Heart right ventricle (tissue), 16 donors: Measurements from ENCODE around the gene ORAI3. TPM values are rescaled to one million over a fixed set of nuclear protein-coding genes. Genes with fewer than 3 reads are reported as not detected.
A peak's percentile ranks its signal among the peaks of the same experiment; 100 is the strongest.

Experiments used
- ATAC-seq, 8 donors: fragments of 200-7000 bp; cut with Tn5 transposase; one replicate each; pipeline ENCODE4 v1.9.1; 2020; ENCODE audit warnings: mild to moderate bottlenecking in 8 of 8, moderate library complexity in 8 of 8, moderate number of reproducible peaks in 1 of 8
- DNase-seq, 2 donors: peaks; one replicate each; pipeline ENCODE4 v3.0.0-alpha.2; 2020
- H3K27ac ChIP-seq, 10 donors: fragments of 200-600 bp; sonication (generic) in 2 of 10; one replicate each; pipeline versions ENCODE4 v1.5.0 to v1.8.0; 2020 to 2022; ENCODE audit warnings: mild to moderate bottlenecking in 3 of 10
- H3K27me3 ChIP-seq, 7 donors: fragments of 200-600 bp; one replicate each; pipeline ENCODE4 v1.8.0; 2021 to 2022; ENCODE audit warnings: mild to moderate bottlenecking in 2 of 7
- H3K36me3 ChIP-seq, 9 donors: fragments of 200-600 bp; sonication (generic) in 1 of 9; one replicate each; pipeline versions ENCODE4 v1.5.0 to v1.8.0; 2020 to 2022; ENCODE audit warnings: mild to moderate bottlenecking in 2 of 9
- H3K4me1 ChIP-seq, 9 donors: fragments of 200-600 bp; sonication (generic) in 1 of 9; one replicate each; pipeline versions ENCODE4 v1.5.0 to v1.8.0; 2020 to 2022; ENCODE audit warnings: mild to moderate bottlenecking in 4 of 9
- H3K4me3 ChIP-seq, 10 donors: fragments of 200-600 bp; sonication (generic) in 2 of 10; one replicate each; pipeline versions ENCODE4 v1.5.0 to v1.8.0; 2020 to 2022; ENCODE audit warnings: mild to moderate bottlenecking in 7 of 10, moderate library complexity in 2 of 10
- H3K9me3 ChIP-seq, 11 donors: fragments of 200-600 bp in 10 of 11; sonication (generic) in 2 of 11; one replicate each; pipeline versions ENCODE4 v1.5.0 to v1.8.0; 2013 to 2022; ENCODE audit warnings: mild to moderate bottlenecking in 2 of 11, control low read depth in 1 of 11, moderate library complexity in 1 of 11
- CTCF ChIP-seq, 9 donors: fragments of 200-600 bp; sonication (generic) in 2 of 9; IDR thresholded peaks; one replicate each; pipeline versions ENCODE4 v1.5.0 to v1.8.0; 2021 to 2022; ENCODE audit warnings: antibody characterized with exemption in 9 of 9, mild to moderate bottlenecking in 5 of 9, moderate library complexity in 1 of 9
- WGBS, 2 donors: extraction: QIAGEN DNeasy Blood & Tissue Kit; methylation state at CpG; one replicate each; pipeline ENCODE4 v1.1.7; 2013; ENCODE audit warnings: inconsistent platforms in 1 of 2; 5-methylcytosine and 5-hydroxymethylcytosine counted together
- intact Hi-C, 10 donors: fragments of 100-400 bp; cut with DNase I; formaldehyde crosslinking; loops; one replicate each; pipeline versions ENCODE4 v1.11.1 to v1.14.2; 2022
- polyA plus RNA-seq, 2 donors: library from polyadenylated mRNA; stranded (reverse); fragments of 200-250 nt; gene quantifications; one replicate each; pipeline ENCODE4 v1.2.3, GENCODE V29; 2013
- total RNA-seq, 10 donors: library from RNA; stranded (reverse); fragmentation: NEBNext Ultra II Directional in 3 of 10; extraction: Animal tissue kit (Norgen Biotek cat#: 25700) in 3 of 10; gene quantifications; one replicate each; pipeline versions ENCODE4 v1.2.1 to v1.2.4, GENCODE V29; 2021 to 2023
- donor health status: Arrhythmogenic right ventricular cardiomyopathy.
- donor health status: ischemic (EF 13 %, LVEDD 7.1; RV severe dilation, severe dysfunction).
- donor health status: healthy with polysubstance abuse.
- donor health status: DM: no; HTN: yes; CAD: no.
- donor health status: DM: no; HTN: no; CAD: no.
- donor health status: ischemic (EF 25% LVEDD 6.9; RV normal size, moderate dysfunction).
- donor health status: ischemic (EF 25% LVEDD 5.7; RV mildly dilated, moderate dysfunction).
- donor health status: healthy.
- donor health status: DM: yes; HTN: yes; CAD: no.
- donor health status: Ischemic cardiomyopathy.
- donor health status: ischemic (EF 35%, LVEDD 5.7; RV mildly dilated, moderate dysfunction).
- donor health status: nonischemic (EF 11% LVEDD 7.7; RV severe dilation, severe dysfunction).
- donor health status: DM: yes; HTN: yes; CAD: no.
- donor health status: PGD.
- donor health status: ischemic (EF 29% LVEDD 5.4; RV normal size, mild dysfunction).
- donor health status: nonischemic (EF 23%, LVEDD 6.1; RV moderate dilation, normal function).

Gene ORAI3
- total and polyA plus RNA-seq, 12 donors = 7.8 to 19.8 (median 11.4) TPM

GRCh38 chr16:30925995-30926811, 22.7 kb upstream of the ORAI3 start:
- Histone ChIP-seq H3K27me3 (no peaks in the 10 kb centered on the region), H3K4me3 (no peak overlapping the region), H3K9me3 (no peaks in the 10 kb centered on the region), H3K4me1 (peaks cover 0 to 31% (median 16%) of the 10 kb centered on the region in 9 donors), H3K27ac (no peak overlapping the region), H3K36me3 (peaks cover 0 to 47% (median 6%) of the 10 kb centered on the region in 9 donors)
- WGBS, 2 donors = 62 to 67% methylated on average over 10 of the region's 10 CpGs
- TF ChIP-seq CTCF (IDR thresholded peaks at IDR 0.05) = no peak
- intact Hi-C loops = no loop called here
- ATAC-seq (no peak), DNase-seq (no peak)

GRCh38 chr16:30926937-30927788, 21.7 kb upstream of the ORAI3 start:
- Histone ChIP-seq H3K4me1 (peaks cover 0 to 25% (median 12%) of the 10 kb centered on the region in 9 donors), H3K4me3 (no peak overlapping the region), H3K27ac (peak overlapping the region in 2 of 10 donors; percentile 22 to 39), H3K36me3 (peaks cover 0 to 56% (median 7%) of the 10 kb centered on the region in 9 donors), H3K9me3 (no peaks in the 10 kb centered on the region), H3K27me3 (no peaks in the 10 kb centered on the region)
- TF ChIP-seq CTCF (IDR thresholded peaks at IDR 0.05) = no peak
- 85 to 86% methylated on average over 22 of the region's 22 CpGs for WGBS, 2 donors
- DNase-seq (no peak), ATAC-seq (no peak)
- intact Hi-C loops = no loop called here

GRCh38 chr16:30927789-30928378, 21.0 kb upstream of the ORAI3 start:
- Histone ChIP-seq H3K4me1 (peaks cover 0 to 25% (median 12%) of the 10 kb centered on the region in 9 donors), H3K9me3 (no peaks in the 10 kb centered on the region), H3K27me3 (no peaks in the 10 kb centered on the region), H3K4me3 (no peak overlapping the region), H3K27ac (peak overlapping the region in 2 of 10 donors; percentile 22 to 39), H3K36me3 (peaks cover 0 to 62% (median 12%) of the 10 kb centered on the region in 9 donors)
- TF ChIP-seq CTCF (IDR thresholded peaks at IDR 0.05) = no peak
- DNase-seq (peak; percentile 32 to 56), ATAC-seq (peak in 7 of 8 donors; percentile 4 to 35 (median 18))
- whole genome bisulfite sequencing, 2 donors = 45 to 49% methylated on average over 15 of the region's 15 CpGs
- intact Hi-C loops = no loop called here

- intact Hi-C loops = no loop called here
- no peak overlapping the region for H3K27ac ChIP-seq
- no peaks in the 10 kb centered on the region for H3K9me3 ChIP-seq
- H3K27me3 ChIP-seq = no peaks in the 10 kb centered on the region
- DNase-seq (no peak), ATAC-seq (no peak)
- TF ChIP-seq CTCF (IDR thresholded peaks at IDR 0.05) = no peak
- H3K36me3 ChIP-seq = peaks cover 0 to 67% (median 14%) of the 10 kb centered on the region in 9 donors
- H3K4me1 ChIP-seq = peaks cover 0 to 25% (median 12%) of the 10 kb centered on the region in 9 donors
- no peak overlapping the region for H3K4me3 ChIP-seq
- WGBS, 2 donors = 87 to 94% methylated on average over 11 of the region's 11 CpGs
Measured at GRCh38 chr16:30928390-30928789, 20.5 kb upstream of the ORAI3 start.
